Astrocyte of the spinal cord (primary cell): Measurements from ENCODE around the gene STK40.

Experiments used
- DNase-seq: peaks from one replicate; pipeline ENCODE4 v3.0.0; 2011; ENCODE audit warnings: low read depth, low spot score
- H3K4me3 ChIP-seq: 2 replicates; pipeline ENCODE4 v1.5.1; 2011; ENCODE audit warnings: low read depth, mild to moderate bottlenecking, low read length, moderate library complexity
- in situ Hi-C: cut with HindIII; loops from 2 replicates; pipeline ENCODE4 v1.10.0; 2017; ENCODE audit warnings: low sequenced_read_pairs
- TF ChIP-seq, protein P1 (sequence below): IDR thresholded peaks from 2 replicates; pipeline ENCODE4 v1.5.1; 2012; ENCODE audit warnings: low read depth, mild to moderate bottlenecking, low read length, inconsistent platforms

The STK40 gene

DNA sequence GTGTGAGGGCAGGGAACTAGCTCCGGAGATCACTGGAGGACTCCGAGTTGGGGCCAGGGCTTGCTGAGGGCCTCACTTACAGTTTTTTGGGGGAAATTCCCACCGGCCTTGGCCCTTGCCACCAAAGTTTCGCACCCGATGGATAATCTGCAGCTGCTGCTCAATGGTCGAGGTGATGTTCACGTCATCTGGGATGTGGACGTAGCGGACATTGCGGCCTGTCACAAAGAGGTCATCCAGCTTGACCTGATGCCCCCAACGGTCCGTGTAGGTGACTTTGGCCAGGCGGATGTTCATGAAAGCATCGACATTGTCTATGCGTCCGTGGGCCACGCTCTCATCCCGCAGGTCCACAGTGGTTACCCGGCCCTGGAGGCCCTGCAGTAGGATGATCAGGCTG lies 8.0 kb upstream of the STK40 start:
- TF ChIP-seq, protein P1, sequence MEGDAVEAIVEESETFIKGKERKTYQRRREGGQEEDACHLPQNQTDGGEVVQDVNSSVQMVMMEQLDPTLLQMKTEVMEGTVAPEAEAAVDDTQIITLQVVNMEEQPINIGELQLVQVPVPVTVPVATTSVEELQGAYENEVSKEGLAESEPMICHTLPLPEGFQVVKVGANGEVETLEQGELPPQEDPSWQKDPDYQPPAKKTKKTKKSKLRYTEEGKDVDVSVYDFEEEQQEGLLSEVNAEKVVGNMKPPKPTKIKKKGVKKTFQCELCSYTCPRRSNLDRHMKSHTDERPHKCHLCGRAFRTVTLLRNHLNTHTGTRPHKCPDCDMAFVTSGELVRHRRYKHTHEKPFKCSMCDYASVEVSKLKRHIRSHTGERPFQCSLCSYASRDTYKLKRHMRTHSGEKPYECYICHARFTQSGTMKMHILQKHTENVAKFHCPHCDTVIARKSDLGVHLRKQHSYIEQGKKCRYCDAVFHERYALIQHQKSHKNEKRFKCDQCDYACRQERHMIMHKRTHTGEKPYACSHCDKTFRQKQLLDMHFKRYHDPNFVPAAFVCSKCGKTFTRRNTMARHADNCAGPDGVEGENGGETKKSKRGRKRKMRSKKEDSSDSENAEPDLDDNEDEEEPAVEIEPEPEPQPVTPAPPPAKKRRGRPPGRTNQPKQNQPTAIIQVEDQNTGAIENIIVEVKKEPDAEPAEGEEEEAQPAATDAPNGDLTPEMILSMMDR = no peak
- no peak for DNase-seq
- no peak overlapping the region for H3K4me3 ChIP-seq
- in situ Hi-C loops = no loop called here

DNA sequence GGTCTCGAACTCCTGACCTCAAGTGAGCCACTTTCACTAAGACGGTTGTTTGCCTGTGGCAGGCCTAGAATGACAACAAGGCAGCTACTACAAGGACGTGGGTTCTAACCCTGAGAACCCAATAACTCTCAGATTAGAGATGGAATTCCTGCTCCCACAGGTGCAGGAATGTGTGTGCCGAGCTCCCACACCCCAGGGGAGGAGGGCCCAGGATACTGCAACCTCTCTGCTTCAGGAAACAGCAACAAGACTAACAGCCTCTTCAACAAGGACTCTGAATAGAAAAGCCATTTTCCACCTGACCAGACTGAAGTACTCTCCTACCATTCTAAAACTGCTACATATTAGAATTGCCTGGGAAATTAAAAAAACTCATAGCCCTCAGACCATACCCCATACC lies 7.1 kb upstream of the STK40 start:
- DNase-seq = no peak
- TF ChIP-seq, protein P1 = no peak
- no peak overlapping the region for H3K4me3 ChIP-seq
- in situ Hi-C loops = no loop called here

DNA sequence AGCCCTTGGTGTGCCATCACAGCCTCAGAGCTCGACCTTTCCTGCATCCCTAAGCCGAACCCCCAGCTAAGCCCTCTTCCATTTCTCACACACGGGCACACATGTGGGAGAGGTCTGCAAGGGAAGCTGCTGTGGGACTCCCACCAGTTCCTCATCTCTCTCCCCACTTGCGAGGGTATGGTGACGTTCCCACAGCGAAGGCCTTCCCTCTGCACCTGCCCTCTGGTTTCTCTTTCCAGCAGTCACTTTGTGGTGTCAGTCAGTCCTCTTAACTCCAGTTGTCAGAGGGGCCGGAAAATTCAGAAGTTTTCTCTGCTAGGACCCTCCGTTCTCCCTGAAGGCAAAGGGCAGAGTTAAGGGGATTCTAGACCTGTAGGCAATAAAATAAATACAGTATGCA lies 5.5 kb upstream of the STK40 start:
- no peak overlapping the region for H3K4me3 ChIP-seq
- in situ Hi-C loops = no loop called here
- TF ChIP-seq, protein P1 = no peak
- no peak for DNase-seq

DNA sequence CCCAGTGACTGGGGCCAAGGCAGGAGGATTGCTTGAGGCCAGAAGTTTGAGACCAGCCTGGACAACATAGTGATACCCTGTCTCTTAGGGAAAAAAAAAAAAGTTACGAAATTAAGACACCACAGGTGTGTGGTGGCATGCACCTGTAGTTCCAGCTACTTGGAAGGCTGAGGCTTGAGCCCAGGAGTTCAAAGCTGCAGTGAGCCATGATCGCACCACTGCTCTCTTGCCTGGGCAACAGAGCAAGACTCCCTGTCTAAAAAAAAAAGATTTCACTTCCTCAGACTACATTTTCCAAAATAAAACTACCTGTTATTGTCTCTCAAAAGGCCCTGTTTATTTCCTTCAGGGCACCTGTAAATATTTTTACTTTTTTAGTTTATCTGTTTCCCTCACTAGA lies 4.7 kb upstream of the STK40 start:
- in situ Hi-C loops = no loop called here
- TF ChIP-seq, protein P1 = no peak
- DNase-seq = no peak
- no peak overlapping the region for H3K4me3 ChIP-seq

DNA sequence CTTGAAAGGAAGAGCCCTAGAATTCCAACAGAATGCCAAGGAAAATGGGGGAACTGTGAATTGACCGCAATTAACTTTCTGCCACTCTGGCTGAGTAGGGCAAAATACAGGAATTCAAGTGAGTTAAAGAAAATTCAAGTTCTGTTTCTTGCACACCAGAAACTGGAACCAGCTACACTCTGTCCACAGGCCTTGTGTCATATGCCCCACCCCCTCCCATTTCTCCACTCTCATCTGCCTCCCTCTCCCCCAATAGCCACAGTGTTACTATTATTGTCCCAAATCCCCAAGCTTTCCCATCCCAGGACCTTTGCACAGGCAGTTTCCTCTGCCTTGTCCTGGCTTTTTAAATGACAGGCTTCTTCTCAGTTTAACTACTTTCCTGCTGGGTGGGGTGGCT lies 4.3 kb upstream of the STK40 start:
- H3K4me3 ChIP-seq = no peak overlapping the region
- in situ Hi-C loops = no loop called here
- TF ChIP-seq, protein P1 = no peak
- no peak for DNase-seq

DNA sequence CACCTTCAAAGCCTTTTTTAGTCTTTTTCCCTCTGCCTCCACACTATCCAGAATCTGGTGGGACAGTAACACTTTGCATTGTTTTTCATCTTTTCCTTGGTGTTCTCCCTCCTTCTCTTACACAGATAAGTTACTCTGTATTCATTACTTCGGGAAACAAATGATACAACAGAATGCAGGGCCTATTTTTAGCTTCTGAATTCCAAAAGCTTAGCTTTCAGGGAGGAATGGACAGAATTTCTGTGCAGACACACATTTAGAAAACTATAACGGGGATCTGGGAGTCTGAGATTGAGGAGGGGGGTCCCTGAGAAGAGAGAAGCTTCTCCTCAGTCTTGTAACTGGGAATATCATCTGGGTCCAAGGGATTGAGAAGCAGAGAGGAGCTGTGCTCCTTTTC lies 3.5 kb upstream of the STK40 start:
- TF ChIP-seq, protein P1 = no peak
- in situ Hi-C loops = no loop called here
- no peak for DNase-seq
- H3K4me3 ChIP-seq = no peak overlapping the region
